Naive thymus-derived CD8-positive, alpha-beta T cell (primary cell): Measurements from ENCODE around the gene SUMF1. TPM values are rescaled to one million over a fixed set of nuclear protein-coding genes. Genes with fewer than 3 reads are reported as not detected.
A peak's percentile ranks its signal among the peaks of the same experiment; 100 is the strongest.

Experiments used
- ATAC-seq, 2 donors: fragments of 150-1000 bp; cut with Tn5 transposase in 1 of 2; sonication (Bioruptor Pico), chemical (Tn5 transposase) in 1 of 2; 1 replicate in 1 of 2; 2 replicates in 1 of 2; pipeline ENCODE4 v1.10.0; 2021; ENCODE audit warnings: mild to moderate bottlenecking in 2 of 2, moderate library complexity in 2 of 2
- POLR2A ChIA-PET: fragments of 350-600 bp; sonication (Branson Sonifier 250); formaldehyde crosslinking; loops from one replicate; lab custom pipeline; 2021; ENCODE audit warnings: antibody characterized with exemption; lab: Charles Lee
- DNase-seq, 10 donors: peaks; one replicate each; pipeline versions ENCODE4 v3.0.0 to v3.0.0-alpha.2; 2020 to 2022
- H3K27ac Mint-ChIP-seq, 10 donors: one replicate each; pipeline ENCODE4 v1.8.0; 2020 to 2022; ENCODE audit warnings: mild to moderate bottlenecking in 10 of 10, mixed read lengths in 10 of 10, moderate library complexity in 4 of 10, inconsistent platforms in 1 of 10
- H3K27me3 Mint-ChIP-seq, 5 donors: one replicate each; pipeline ENCODE4 v1.8.0; 2021 to 2022; ENCODE audit warnings: mixed read lengths in 5 of 5
- H3K36me3 Mint-ChIP-seq, 3 donors: one replicate each; pipeline ENCODE4 v1.8.0; 2020 to 2022; ENCODE audit warnings: mixed read lengths in 3 of 3, mild to moderate bottlenecking in 2 of 3, inconsistent platforms in 1 of 3
- H3K4me1 Mint-ChIP-seq, 4 donors: one replicate each; pipeline ENCODE4 v1.8.0; 2021 to 2022; ENCODE audit warnings: mixed read lengths in 4 of 4
- H3K4me3 Mint-ChIP-seq, 10 donors: one replicate each; pipeline ENCODE4 v1.8.0; 2020 to 2022; ENCODE audit warnings: mild to moderate bottlenecking in 10 of 10, mixed read lengths in 10 of 10, moderate library complexity in 6 of 10, inconsistent platforms in 1 of 10
- H3K9me3 Mint-ChIP-seq, 9 donors: one replicate each; pipeline ENCODE4 v1.8.0; 2020 to 2022; ENCODE audit warnings: mixed read lengths in 9 of 9, mild to moderate bottlenecking in 3 of 9, inconsistent platforms in 1 of 9, moderate library complexity in 1 of 9
- polyA plus RNA-seq, 3 donors: library from polyadenylated mRNA; unstranded; fragments of 300-500 nt; fragmentation: Illumina TruSeq; gene quantifications; one replicate each; pipeline ENCODE4 v1.2.3, GENCODE V29; 2021
- total RNA-seq, 8 experiments: library from RNA in 2 of 8; stranded (reverse) in 2 of 8; gene quantifications; one replicate each; pipeline ENCODE4 v1.2.3 and lab custom pipeline; 2021 to 2026

SUMF1 gene
- total and polyA plus RNA-seq, 5 experiments from 2014 or later = 13.7 to 36.4 (median 23.4) TPM

DNA sequence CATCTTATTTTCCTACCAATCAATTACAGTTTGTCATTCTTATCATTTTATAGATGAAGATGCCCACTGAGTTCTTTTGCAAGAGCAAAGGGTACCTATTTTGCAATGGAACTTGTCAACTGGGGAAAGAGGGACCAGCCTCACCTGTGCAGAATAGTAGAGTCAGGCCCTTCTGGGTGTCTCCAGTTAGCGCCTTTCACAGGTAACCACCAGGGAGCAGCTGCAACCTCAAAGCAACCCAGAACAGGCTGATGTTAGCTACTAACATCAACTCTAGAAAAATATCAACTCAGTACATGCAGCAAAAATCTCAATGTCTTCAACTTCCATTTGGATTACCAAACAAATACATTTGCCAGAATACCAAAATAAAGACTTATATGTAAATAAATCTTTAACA, 47.1 kb downstream of the SUMF1 start:
- H3K36me3 Mint-ChIP-seq = peaks cover 0 to 42% (median 3%) of the 10 kb centered on the region in 3 donors
- no peak overlapping the region for H3K4me3 Mint-ChIP-seq
- H3K27ac Mint-ChIP-seq = peak overlapping the region in 1 of 10 donors; percentile 14
- POLR2A ChIA-PET = no interaction called here
- H3K27me3 Mint-ChIP-seq = no peaks in the 10 kb centered on the region
- no peaks in the 10 kb centered on the region for H3K9me3 Mint-ChIP-seq
- no peak for DNase-seq
- peaks cover 0 to 4% (median 0%) of the 10 kb centered on the region in 4 donors for H3K4me1 Mint-ChIP-seq
- ATAC-seq = no peak

DNA sequence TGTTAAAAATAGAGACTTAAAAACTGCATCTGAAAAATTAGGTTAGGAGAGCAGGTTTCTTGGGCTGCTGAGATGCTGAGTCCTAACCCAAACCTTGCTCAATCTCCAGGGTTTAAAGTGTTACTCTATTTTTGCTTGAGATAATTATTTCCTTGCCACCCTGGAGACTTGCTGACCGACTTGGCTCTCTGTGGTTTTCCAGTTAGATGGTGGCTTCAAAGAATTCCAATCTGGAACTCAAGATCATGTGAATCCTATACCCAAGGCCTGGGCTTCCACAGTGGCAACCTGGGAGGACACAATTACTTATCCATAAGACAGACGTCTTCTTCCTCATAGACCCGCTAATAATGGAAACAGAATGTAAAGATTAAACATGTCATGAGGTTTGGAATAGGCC, 47.7 kb downstream of the SUMF1 start:
- no peak overlapping the region for H3K4me3 Mint-ChIP-seq
- H3K27ac Mint-ChIP-seq = peak overlapping the region in 1 of 10 donors; percentile 14
- H3K27me3 Mint-ChIP-seq = no peaks in the 10 kb centered on the region
- no peak for ATAC-seq
- H3K4me1 Mint-ChIP-seq = peaks cover 0 to 4% (median 0%) of the 10 kb centered on the region in 4 donors
- peaks cover 0 to 47% (median 3%) of the 10 kb centered on the region in 3 donors for H3K36me3 Mint-ChIP-seq
- no peak for DNase-seq
- H3K9me3 Mint-ChIP-seq = no peaks in the 10 kb centered on the region
- POLR2A ChIA-PET = no interaction called here

DNA sequence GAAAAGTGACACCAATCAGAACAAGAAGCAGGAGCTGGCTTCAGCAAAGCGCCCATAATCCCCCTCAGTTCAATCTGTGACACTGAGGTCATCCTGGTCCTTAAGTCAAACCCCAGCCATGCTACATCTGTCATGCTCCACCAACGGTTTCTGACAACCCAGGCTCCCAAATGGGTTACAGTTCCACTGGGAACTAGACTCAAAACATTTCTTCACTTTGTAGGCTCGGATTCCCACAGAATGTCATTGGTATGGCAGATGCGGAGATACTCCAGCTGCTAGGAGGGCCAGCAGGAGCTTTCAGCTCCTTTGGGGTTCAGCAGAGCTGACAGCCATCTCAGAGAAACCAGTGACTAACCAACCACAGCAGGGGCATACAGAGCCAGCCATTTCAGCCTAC, 48.9 kb downstream of the SUMF1 start:
- Mint-ChIP-seq H3K9me3 (no peaks in the 10 kb centered on the region), H3K27me3 (no peaks in the 10 kb centered on the region), H3K36me3 (peaks cover 0 to 50% (median 6%) of the 10 kb centered on the region in 3 donors), H3K4me1 (no peaks in the 10 kb centered on the region), H3K27ac (no peak overlapping the region), H3K4me3 (no peak overlapping the region)
- no peak for DNase-seq
- no peak for ATAC-seq
- POLR2A ChIA-PET = no interaction called here

DNA sequence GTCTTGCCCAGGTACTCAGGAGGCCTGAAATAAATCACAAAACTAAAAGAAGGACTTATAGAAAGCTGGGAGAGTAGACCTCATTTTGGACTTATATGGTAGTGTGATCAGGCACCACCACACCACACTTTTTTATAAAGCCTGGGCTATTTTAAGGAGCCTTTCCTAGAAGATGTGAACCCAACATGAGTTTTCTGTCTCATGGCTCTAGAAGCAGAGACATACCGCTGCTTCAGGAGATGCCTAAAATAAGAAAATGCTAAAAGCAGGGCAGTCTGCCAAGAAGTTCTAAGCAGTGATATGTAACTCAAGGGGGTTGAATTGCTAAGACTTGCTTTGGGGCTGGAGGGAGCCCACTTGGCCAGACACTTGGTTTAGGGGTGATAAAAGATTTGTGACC, 49.6 kb downstream of the SUMF1 start:
- POLR2A ChIA-PET = interaction anchor here (0.5 kb wide), 1 partner anchor 76 kb away, joined by 8 read pairs; no protein-coding TSS in a partner anchor
- DNase-seq (no peak), ATAC-seq (no peak)
- no peaks in the 10 kb centered on the region for H3K27me3 Mint-ChIP-seq
- H3K4me3 Mint-ChIP-seq = no peak overlapping the region
- H3K9me3 Mint-ChIP-seq = no peaks in the 10 kb centered on the region
- peaks cover 0 to 57% (median 6%) of the 10 kb centered on the region in 3 donors for H3K36me3 Mint-ChIP-seq
- H3K4me1 Mint-ChIP-seq = no peaks in the 10 kb centered on the region
- no peak overlapping the region for H3K27ac Mint-ChIP-seq

DNA sequence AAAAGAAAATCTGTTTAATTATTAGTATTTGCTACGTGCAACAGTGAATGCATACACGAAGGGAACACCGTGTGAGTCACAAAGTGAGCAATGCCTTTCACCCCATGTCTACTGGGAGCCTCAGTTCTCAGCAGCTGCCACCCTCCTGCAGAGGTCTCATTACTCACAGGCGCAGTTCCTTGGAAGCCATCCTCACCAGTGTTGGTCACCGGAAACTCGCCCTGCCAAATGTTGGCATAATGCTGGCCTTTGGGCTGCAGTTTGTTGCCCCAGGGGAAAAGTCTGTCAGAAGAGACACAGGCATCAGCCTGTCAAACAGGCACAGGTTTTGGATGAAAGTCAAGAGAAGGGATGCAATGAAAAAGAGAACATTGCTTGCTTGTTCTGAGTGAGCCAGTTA, 50.1 kb downstream of the SUMF1 start:
- DNase-seq (no peak), ATAC-seq (no peak)
- H3K27ac Mint-ChIP-seq = no peak overlapping the region
- POLR2A ChIA-PET = interaction anchor here (0.5 kb wide), 1 partner anchor 77 kb away, joined by 8 read pairs; no protein-coding TSS in a partner anchor
- peaks cover 0 to 62% (median 11%) of the 10 kb centered on the region in 3 donors for H3K36me3 Mint-ChIP-seq
- H3K9me3 Mint-ChIP-seq = no peaks in the 10 kb centered on the region
- peaks cover 0 to 1% (median 0%) of the 10 kb centered on the region in 4 donors for H3K4me1 Mint-ChIP-seq
- H3K27me3 Mint-ChIP-seq = no peaks in the 10 kb centered on the region
- H3K4me3 Mint-ChIP-seq = no peak overlapping the region

DNA sequence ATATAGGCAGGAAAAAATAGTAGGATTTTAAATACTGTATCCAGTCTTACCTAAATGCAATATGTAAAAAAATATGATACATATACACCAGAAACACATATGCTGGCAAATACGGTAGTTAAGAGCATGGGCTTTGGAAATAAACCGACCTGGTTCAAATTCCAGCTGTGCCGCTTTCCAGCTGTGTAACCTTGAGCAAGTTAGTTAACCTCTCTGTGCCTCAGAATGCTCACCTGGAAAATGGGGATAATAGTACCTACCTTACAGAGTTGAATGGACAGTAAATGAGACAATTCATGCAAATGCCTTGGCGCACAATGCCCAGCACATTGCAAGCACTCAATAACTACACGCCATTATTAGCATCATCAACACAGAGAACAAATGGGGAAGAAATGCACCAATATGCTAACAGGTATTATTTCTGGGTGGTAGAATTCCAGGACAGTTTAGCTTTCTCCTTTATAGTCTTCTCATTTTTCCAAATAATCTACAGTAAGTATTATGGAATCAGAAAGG, 50.6 kb downstream of the SUMF1 start:
- no peaks in the 10 kb centered on the region for H3K9me3 Mint-ChIP-seq
- H3K27ac Mint-ChIP-seq = no peak overlapping the region
- ATAC-seq (no peak), DNase-seq (no peak)
- H3K36me3 Mint-ChIP-seq = peaks cover 0 to 66% (median 14%) of the 10 kb centered on the region in 3 donors
- H3K27me3 Mint-ChIP-seq = no peaks in the 10 kb centered on the region
- POLR2A ChIA-PET = no interaction called here
- H3K4me1 Mint-ChIP-seq = peaks cover 0 to 1% (median 0%) of the 10 kb centered on the region in 4 donors
- no peak overlapping the region for H3K4me3 Mint-ChIP-seq

DNA sequence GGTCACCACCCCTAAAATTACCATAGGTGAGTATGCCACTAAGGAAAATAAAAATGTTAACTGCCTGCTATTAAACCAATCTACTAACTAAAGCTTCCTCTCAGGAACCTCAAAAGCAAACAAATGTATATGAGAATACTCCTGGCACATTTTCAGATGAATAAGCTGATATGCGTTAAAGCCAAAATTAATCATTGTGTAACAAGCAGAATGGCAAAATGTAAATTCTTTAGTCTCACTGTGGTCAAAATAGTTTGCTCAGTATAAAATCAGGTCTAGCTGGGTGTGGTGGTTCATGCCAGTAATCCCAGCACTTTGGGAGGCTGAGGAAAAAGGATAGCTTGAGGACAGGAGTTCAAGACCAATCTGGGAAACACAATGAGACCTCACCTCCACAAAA, 53.6 kb downstream of the SUMF1 start:
- peaks cover 0 to 12% (median 3%) of the 10 kb centered on the region in 4 donors for H3K4me1 Mint-ChIP-seq
- POLR2A ChIA-PET = no interaction called here
- DNase-seq (no peak), ATAC-seq (no peak)
- no peaks in the 10 kb centered on the region for H3K9me3 Mint-ChIP-seq
- no peak overlapping the region for H3K27ac Mint-ChIP-seq
- no peak overlapping the region for H3K4me3 Mint-ChIP-seq
- H3K27me3 Mint-ChIP-seq = no peaks in the 10 kb centered on the region
- H3K36me3 Mint-ChIP-seq = peaks cover 0 to 84% (median 22%) of the 10 kb centered on the region in 3 donors

DNA sequence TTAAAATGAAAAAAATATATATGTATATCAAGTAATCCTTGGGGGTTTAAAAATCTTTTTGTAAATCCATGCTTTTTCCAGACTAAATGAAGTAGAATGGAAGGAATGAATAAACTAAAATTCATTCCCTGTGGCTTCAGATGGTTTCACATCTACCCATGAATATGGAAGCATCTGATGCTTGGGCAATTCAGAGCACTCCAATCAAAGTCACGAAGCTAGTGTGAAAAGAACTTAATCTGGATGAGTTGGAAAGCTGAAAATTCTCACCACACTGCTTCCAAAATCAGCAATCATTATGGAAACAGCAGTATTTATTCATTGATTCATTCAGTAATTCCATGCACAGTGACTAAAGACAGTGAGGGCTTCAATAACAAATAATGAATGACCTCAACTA, 55.2 kb downstream of the SUMF1 start:
- POLR2A ChIA-PET = interaction anchor here (0.7 kb wide), 1 partner anchor 82 kb away, joined by 4 read pairs; no protein-coding TSS in a partner anchor
- peaks cover 0 to 89% (median 29%) of the 10 kb centered on the region in 3 donors for H3K36me3 Mint-ChIP-seq
- ATAC-seq = no peak

DNA sequence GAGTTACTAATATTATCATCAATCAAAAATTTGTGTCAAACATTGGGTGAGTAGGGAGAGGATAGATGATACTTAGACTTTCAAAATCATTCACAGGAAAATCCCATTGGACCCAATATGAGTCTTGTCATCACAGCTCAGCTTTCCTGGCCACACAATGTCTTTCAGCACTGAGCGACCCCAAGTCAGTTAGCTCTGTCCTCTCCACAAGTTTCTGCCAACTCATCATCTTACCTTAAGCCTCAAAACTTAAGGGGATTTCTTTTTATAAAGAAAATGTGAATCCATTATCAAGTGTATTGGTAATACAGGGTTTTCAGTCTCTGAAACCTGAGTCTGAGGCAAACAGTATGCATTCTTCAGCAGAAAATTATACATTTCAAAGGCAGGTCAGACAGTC, 55.8 kb downstream of the SUMF1 start:
- Mint-ChIP-seq H3K36me3 (peaks cover 0 to 89% (median 34%) of the 10 kb centered on the region in 3 donors), H3K4me3 (no peak overlapping the region), H3K27me3 (no peaks in the 10 kb centered on the region), H3K4me1 (peaks cover 0 to 18% (median 3%) of the 10 kb centered on the region in 4 donors), H3K27ac (no peak overlapping the region), H3K9me3 (no peaks in the 10 kb centered on the region)
- POLR2A ChIA-PET = interaction anchor here (0.7 kb wide), 1 partner anchor 82 kb away, joined by 4 read pairs; no protein-coding TSS in a partner anchor
- DNase-seq (no peak), ATAC-seq (no peak)

More for the DNA sequence above, 55.2 kb downstream of the SUMF1 start:
- Mint-ChIP-seq H3K4me3 (no peak overlapping the region), H3K9me3 (no peaks in the 10 kb centered on the region), H3K27ac (peak overlapping the region in 1 of 10 donors; percentile 56), H3K4me1 (peaks cover 0 to 14% (median 3%) of the 10 kb centered on the region in 4 donors), H3K27me3 (no peaks in the 10 kb centered on the region)
- DNase-seq = no peak

DNA sequence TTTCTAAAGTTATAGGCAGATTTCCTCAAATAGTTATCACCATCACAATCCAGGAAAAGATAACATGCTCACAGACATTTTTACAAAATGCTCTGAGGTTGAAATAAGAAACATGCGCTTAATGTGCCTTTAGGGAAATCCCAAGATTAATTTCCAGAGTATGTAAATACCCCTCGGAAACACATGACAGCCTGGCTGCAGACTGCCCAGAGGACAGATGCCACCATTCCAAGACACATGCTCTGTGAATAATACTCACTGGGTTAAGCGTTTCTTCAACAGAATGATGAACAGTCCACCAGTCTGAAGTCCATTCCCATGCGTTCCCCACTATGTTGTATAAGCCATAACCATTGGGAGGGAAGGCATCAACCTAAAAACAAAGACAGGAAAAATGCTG, 56.5 kb downstream of the SUMF1 start:
- peaks cover 0 to 91% (median 40%) of the 10 kb centered on the region in 3 donors for H3K36me3 Mint-ChIP-seq

DNA sequence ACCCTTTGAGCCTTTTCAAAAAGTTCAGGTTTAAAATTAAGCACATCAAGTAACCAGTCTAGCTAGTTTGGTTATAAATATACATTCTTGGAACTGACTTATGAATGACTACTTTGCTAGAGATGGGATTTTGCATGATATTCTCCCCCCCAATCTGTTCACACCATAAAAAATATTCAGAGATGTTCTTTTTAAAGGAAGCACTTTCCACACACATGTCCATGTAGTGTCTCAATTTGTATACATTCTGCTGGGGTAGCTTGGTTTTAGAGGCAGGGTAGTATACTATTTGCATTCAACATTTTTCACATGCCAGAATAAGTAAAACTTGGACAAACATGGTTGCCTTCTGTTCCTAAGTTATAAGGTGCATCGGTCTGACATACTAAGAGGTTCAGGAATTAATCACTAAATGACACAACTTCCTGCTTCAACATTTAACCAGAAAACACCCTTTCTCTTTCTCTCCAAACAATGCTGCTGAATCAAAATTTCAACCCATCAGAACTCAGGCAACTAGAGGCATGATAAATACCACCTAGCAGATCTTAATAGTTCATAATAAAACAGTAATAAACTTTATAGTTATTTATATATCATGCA, 57.0 kb downstream of the SUMF1 start:
- H3K4me1 Mint-ChIP-seq = peaks cover 0 to 18% (median 3%) of the 10 kb centered on the region in 4 donors
- DNase-seq (no peak), ATAC-seq (no peak)
- no peaks in the 10 kb centered on the region for H3K27me3 Mint-ChIP-seq
- peak overlapping the region in 3 of 10 donors; percentile 8 to 36 (median 10) for H3K27ac Mint-ChIP-seq
- no peak overlapping the region for H3K4me3 Mint-ChIP-seq
- no peaks in the 10 kb centered on the region for H3K9me3 Mint-ChIP-seq
- peaks cover 0 to 91% (median 41%) of the 10 kb centered on the region in 3 donors for H3K36me3 Mint-ChIP-seq
- POLR2A ChIA-PET = no interaction called here

More for the DNA sequence above, 56.5 kb downstream of the SUMF1 start:
- H3K4me1 Mint-ChIP-seq = peaks cover 0 to 18% (median 3%) of the 10 kb centered on the region in 4 donors
- peak overlapping the region in 1 of 10 donors; percentile 15 for H3K27ac Mint-ChIP-seq
- DNase-seq (no peak), ATAC-seq (no peak)
- POLR2A ChIA-PET = no interaction called here
- no peaks in the 10 kb centered on the region for H3K27me3 Mint-ChIP-seq
- H3K9me3 Mint-ChIP-seq = no peaks in the 10 kb centered on the region
- no peak overlapping the region for H3K4me3 Mint-ChIP-seq

DNA sequence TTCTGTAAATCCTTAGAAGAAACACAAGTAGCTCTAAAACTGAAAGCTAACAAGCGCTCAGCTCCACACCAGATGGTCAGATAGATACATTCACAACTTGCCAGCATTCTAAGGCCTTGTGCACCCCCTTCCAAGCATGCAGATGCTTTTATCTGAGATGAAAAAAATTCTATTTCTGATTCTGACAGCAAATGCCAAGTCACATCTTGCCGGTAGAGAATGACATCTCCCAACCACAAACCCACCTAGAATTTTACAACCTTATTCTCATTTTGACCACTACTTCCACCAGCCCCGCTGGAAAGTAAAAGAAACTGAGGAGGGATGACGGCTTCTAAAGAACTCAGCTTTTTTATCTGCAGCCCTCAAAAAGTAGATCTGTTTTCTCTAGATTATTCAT, 57.7 kb downstream of the SUMF1 start:
- DNase-seq (no peak), ATAC-seq (no peak)
- H3K36me3 Mint-ChIP-seq = peaks cover 0 to 91% (median 41%) of the 10 kb centered on the region in 3 donors
- H3K27me3 Mint-ChIP-seq = no peaks in the 10 kb centered on the region
- H3K4me1 Mint-ChIP-seq = peaks cover 0 to 18% (median 3%) of the 10 kb centered on the region in 4 donors
- no peaks in the 10 kb centered on the region for H3K9me3 Mint-ChIP-seq
- H3K4me3 Mint-ChIP-seq = no peak overlapping the region
- POLR2A ChIA-PET = no interaction called here
- peak overlapping the region in 2 of 10 donors; percentile 8 to 65 for H3K27ac Mint-ChIP-seq

DNA sequence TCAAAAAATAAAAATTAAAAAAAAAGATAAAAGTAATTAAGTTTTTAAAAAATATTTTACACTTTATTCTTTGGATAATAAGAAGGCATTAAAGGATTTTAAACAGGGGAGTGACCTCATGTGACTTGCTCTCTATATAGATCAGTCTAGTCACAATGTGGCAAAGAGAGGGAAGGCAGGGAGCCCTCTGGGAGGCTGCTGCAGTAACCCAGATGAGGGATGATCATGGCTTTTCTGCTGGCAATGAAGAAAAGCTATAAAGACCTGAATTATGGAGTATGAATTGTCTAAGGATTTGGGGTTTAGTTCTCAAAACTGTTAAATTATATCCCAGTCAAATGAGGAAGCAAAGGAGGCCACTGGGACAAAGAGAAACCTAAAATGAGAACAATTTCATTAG, 58.1 kb downstream of the SUMF1 start:
- ATAC-seq (no peak), DNase-seq (no peak)
- Mint-ChIP-seq H3K27me3 (no peaks in the 10 kb centered on the region), H3K4me3 (no peak overlapping the region), H3K9me3 (no peaks in the 10 kb centered on the region), H3K4me1 (peaks cover 0 to 18% (median 3%) of the 10 kb centered on the region in 4 donors), H3K36me3 (peaks cover 0 to 94% (median 43%) of the 10 kb centered on the region in 3 donors), H3K27ac (peak overlapping the region in 3 of 10 donors; percentile 13 to 65 (median 61))
- POLR2A ChIA-PET = no interaction called here
